HG03135 (cell line): ENCODE results near the gene CCSER1.
"Not testable (repeated sequence)": the region's sequence is repeated elsewhere in the genome, so short reads cannot be mapped to it uniquely, and the experiment has no call there.

ENCODE experiments used
- ATAC-seq: cut with Tn5 transposase; IDR thresholded peaks from one replicate; pipeline ENCODE4 v1.9.1; 2021; ENCODE audit warnings: mild to moderate bottlenecking, moderate library complexity; ENCODE audit not compliant: unreplicated experiment

CCSER1 gene

DNA sequence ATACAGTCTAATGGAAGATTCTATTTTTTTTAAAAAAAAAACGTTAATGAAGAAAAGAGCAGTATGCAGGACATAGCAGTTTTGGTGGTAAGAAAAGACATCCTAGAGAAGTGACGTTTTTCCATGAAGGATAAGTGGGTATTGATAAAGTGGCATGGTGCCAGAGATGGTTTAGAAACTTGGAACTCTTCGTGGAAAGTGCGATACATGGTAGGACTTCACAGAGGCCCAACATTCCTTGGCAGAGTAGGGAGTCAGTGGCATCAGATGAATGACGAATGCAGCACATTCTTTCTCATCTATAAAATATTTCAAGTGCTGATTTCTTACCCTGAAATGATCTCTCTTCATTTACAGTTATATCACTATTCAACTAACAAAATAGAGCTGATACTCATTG lies 298.7 kb downstream of the CCSER1 start:
- ATAC-seq, result no peak

GRCh38 chr4:90438522-90438921 lies 311.3 kb downstream of the CCSER1 start:
- no peak for ATAC-seq

- ATAC-seq, result no peak
These were observed 314.6 kb downstream of the CCSER1 start for GRCh38 chr4:90441770-90442169.

GRCh38 chr4:90442619-90443018 lies 315.4 kb downstream of the CCSER1 start:
- no peak for ATAC-seq

- no peak for ATAC-seq
These were observed 316.0 kb downstream of the CCSER1 start for GRCh38 chr4:90443231-90443630.

GRCh38 chr4:90444904-90445303 lies 317.7 kb downstream of the CCSER1 start:
- no peak for ATAC-seq

DNA sequence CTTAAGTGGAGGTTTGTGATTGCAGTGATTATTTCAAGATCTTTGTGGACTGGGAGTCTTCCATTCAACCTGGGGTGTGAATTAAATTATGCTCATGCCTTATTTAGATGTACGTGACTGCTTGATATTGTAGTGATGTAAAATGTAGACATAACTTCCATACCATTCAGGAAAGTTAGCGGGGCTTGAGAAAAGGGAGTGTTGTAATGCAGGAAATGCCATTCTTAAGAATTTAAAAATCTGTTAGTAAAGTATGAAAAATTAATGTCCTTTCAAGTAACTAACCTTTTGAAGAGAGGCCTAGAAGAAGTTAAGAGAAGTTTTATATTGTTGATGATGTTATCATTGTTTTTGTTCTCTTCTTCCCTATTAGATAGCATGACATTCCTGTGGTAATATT lies 318.2 kb downstream of the CCSER1 start:
- ATAC-seq, result no peak

DNA sequence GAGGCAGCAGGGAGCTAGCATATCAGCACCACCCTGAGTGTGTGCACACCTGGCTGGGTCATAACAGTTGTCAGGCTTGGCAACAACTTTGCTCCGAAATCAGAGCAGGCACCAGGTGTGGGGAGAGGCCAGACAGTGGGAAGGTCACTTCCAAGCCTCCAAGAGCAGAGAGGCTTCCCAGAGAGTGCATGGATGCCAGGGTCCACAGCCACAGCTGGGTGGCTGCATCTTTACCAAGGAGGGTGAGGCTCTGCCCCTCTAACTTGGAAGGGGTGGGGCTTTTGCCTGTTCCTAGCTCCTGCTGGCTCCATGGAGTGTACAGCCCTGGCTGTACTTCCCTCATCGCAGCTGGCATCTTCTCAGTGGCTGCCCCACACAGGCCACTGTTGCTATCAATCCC lies 322.4 kb downstream of the CCSER1 start:
- ATAC-seq, result no peak

DNA sequence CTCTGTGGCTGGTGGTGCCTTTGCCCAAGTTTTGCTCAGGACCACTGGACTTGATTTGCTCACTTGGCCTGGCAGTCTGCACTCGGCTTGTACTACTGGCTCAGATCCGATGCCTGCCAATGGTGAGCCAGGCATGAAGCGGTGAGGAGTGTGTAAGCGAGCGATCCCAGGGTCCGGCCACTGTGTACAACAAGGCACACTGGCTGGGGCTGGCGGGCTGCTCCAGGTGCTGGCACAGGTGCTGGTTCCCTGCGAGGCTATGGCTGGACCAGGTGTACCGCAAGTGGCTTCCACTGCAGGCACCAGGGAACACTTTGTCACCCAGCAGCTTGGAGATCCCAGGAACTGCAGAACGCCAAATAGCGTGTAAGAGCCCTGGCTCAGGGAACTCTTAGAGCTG lies 329.7 kb downstream of the CCSER1 start:
- ATAC-seq, result no peak

DNA sequence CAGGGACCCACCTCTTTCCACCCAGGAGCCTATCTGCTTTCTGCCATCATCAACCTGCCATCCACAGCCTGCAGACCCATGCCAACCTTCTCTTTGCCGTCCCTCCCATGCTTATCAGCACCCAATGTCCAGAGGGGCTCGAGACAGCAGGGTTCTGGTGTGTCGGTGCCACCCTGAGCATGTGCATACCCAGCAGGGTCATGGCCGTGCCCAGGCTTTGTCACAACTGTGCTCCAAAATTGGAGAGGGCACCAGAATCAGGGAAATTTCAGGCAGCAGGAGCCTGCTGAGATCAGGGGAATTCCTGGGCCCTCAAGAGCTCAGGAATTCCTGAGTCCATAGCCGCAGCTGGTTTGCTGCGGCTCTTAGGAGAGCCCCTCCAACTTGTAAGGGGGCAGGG lies 330.6 kb downstream of the CCSER1 start:
- no peak for ATAC-seq

GRCh38 chr4:90458576-90458975 lies 331.4 kb downstream of the CCSER1 start:
- no peak for ATAC-seq

- no peak for ATAC-seq
These were observed 347.3 kb downstream of the CCSER1 start for GRCh38 chr4:90474484-90474883.

GRCh38 chr4:90476019-90476418 lies 348.8 kb downstream of the CCSER1 start:
- ATAC-seq, result no peak

DNA sequence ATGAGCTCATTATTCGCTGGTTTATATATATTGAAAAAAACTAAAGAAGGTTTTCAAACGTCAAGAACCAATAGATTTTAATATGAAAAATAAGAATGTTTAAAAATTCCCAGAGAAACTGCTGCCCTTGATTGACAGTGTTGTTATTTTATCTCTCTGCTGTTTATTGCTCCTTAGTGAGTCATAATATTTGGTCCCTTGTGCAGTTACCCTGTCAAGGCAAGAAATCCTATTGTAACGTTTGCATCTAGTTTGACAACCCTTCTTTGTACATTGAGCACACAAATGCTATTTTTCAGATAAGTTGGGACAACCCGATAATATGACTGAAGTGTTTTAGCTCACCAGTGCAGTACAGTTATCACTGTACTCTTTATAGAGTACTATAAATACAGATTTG lies 349.4 kb downstream of the CCSER1 start:
- no peak for ATAC-seq

DNA sequence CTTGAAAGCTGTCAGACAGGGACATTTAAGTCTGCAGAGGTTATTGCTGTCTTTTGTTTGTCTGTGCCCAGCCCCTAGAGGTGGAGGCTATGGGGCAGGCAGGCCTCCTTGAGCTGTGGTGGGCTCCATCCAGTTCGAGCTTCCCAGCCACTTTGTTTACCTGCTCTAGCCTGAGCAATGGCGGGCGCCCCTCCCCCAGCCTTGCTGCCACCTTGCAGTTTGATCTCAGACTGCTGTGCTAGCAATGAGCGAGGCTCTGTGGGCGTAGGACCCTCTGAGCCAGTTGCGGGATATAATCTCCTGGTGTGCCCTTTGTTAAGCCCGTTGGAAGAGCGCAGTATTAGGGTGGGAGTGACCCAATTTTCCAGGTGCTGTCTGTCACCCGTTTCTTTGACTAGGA lies 357.7 kb downstream of the CCSER1 start:
- not testable (repeated sequence) for ATAC-seq

DNA sequence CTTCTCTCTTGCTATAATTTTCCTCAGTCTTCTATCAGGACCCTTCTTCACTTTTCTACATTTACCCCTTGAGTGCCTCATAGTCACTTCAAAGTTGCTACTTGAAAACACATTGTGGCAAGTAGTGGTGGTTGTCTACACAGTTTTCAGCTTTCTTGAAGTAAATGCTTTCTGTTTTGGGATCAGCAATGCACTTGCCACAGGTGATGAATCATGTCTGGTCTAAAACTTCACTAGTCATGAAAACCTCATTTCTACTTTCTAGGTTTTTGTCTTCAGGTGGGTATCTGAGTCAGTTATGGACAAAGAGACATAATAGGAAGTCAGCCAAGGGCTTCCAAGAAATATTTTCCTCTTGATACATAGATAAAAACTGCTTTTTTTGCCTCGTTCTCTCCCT lies 359.2 kb downstream of the CCSER1 start:
- no peak for ATAC-seq

- no peak for ATAC-seq
These were observed 368.0 kb downstream of the CCSER1 start for GRCh38 chr4:90495211-90495610.

- no peak for ATAC-seq
These were observed 368.7 kb downstream of the CCSER1 start for GRCh38 chr4:90495936-90496335.

DNA sequence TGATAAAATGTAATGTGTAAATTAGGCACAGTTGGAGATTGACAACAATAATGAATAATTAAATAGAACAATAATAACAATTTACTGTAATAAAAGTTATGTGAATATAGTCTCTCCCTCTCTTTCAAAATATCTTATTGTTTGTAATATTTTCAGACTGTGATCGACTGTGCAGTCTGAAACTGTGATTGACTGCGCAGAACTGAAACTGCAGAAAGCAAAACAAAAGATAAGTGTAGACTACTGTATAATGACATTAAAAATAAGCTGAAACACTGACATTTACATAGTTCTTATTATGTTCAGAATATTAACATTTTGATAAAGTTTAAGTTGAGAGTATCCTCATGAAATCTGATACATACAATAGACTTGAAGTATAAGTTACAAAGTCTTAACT lies 371.0 kb downstream of the CCSER1 start:
- ATAC-seq, result no peak

DNA sequence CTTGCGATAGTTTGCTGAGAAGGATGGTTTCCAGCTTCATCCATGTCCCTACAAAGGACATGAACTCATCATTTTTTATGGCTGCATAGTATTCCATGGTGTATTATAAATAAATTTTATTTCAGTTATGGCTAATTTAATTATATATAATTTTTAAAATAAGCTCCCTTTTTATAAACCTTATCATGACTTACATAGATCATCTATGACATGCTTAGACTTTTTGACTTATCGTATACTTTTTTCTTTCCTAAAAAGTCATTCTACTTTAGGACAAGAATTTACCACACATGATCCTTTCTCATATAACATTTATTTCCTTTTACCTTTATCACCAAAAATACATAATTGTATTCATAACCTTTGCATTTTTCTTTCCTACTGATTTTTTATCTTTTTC lies 376.5 kb downstream of the CCSER1 start:
- ATAC-seq, result no peak

DNA sequence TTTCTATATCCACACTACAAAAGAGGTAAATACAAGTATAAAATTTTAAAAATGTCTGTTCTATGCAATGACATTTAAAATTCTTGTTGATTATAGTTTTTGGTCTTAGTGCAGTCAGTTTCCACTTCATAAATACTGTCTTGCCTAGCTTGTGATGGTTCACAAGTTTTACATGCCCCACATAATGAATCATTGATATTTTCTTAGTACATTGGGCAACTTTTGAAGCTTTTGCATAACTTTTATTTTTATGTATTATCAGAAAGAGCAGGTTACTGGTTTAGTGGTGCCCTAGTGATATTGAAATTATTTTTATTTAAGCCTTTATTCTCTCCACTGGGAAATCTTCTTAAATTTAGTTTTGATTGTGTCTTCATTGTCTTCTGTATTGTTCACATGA lies 388.0 kb downstream of the CCSER1 start:
- ATAC-seq, result no peak

DNA sequence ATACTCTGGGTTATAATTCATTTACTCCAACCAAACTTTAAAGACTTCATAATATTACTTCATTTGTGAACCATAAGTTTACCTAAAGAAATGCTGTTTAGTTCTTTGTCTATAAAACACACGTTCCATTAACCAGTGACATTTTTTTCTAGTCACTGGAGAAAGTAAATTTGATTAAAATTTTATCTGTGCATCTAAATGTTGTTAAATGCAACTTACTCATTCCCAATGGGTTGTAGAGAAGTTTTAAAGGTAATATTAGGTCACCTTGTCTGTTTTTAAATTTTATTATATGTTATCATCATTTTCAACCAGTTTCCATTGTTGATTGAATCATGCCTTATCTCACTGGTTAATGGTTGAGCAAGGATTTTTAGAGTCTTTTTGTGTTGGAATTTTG lies 401.4 kb downstream of the CCSER1 start:
- ATAC-seq, result no peak

- no peak for ATAC-seq
These were observed 409.2 kb downstream of the CCSER1 start for GRCh38 chr4:90536408-90536807.

DNA sequence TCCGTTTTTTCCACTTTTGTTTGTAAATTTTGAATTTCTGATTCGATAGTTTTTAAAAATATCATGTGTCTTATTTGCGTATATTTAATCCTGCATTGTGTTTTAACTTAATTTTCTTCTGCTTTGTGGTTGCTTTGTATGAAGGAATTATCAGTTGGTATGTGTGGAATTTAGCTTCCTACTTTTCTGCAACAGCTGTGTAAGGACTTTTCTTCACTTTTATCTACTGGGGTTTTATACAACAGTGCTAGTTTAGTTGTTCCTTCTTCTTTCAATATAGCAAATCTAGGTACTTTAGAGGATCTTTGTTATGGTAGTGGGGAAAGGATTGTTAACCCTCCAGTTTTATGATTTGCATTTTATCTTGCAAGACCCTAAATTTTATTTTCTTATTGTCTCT lies 410.3 kb downstream of the CCSER1 start:
- ATAC-seq, result no peak
